Erythroblast (primary cell): ENCODE measurements around the gene KRTAP17-1.

ENCODE experiments used
- GATA1 ChIP-seq: IDR thresholded peaks from 2 replicates; pipeline ENCODE4 v1.6.1; 2011; ENCODE audit warnings: low read depth, mild to moderate bottlenecking, control low read depth, low read length, moderate library complexity
- POLR2A ChIP-seq: IDR thresholded peaks from 2 replicates; pipeline ENCODE4 v1.6.1; 2011; ENCODE audit warnings: mild to moderate bottlenecking, low read length

DNA sequence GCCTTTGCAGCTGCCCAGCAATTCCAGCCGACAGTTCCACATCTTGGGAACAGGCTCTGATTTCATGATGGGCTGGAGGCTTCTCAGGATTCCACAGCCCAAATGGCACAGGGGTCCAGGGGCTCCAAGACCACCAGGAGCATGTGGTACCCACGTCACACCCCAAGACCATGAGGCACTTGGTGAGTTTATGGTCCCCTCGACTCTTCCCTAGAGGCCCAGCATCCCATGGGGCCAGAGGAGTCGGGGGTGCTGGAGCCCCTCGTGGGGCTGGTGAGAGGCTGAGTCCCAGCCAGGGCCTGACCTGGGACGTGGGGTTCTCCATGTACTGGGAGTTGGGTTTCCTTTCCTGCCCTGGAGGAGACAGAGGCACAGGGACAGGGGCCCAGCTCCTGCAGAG, 10.1 kb upstream of the KRTAP17-1 start:
- TF ChIP-seq POLR2A (no peak), GATA1 (no peak)
